ENCODE results near the gene ZNF444. TPM values are rescaled to one million over a fixed set of nuclear protein-coding genes. Genes with fewer than 3 reads are reported as not detected.
"Not testable (repeated sequence)": the region's sequence is repeated elsewhere in the genome, so short reads cannot be mapped to it uniquely, and the experiment has no call there.

The ZNF444 gene
- 36.4 TPM for polyA plus RNA-seq (2013, experiment 1 of 2)
- polyA plus RNA-seq (2013, experiment 2 of 2): 25.0 TPM

DNA sequence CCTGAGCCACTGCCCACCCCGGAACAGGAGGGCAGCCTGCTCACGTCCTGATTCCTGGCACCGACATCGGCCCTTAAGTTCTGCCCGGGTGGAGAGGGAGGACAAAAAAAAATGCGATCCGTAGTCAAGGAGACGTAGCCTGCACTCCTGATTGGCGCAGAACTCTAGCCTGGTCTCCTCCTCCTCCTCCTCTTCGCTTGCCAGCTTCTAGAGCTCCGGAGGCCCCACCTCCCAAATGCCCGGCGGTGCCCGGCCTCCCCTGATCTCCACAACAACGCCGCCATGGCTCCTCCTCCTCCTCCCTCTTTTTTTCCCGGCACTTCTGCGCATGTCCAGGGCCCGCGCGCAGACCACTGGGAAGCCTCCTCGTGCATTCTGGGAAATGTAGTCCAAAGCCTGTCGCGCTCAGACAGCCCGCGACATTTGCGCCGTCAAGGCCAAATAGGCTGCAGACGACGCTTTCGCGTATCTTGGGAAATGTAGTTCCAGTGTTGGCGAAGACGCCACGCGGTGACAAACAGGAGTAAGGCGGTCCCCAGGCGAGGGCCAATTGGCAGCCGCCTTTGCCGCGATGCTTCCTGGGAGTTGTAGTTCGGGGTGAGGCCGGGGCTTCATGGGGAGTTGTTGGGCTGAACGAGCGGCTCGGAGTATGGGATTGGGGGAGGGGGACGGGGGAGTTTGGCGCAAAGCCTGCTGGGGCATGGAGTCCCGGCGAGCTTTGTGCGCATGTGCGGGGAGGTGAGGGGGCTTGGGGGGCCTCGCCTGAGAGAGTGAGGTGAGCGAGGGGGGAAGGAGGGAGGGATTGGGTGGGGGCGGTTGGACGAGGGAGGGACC, at the start of gene ZNF444:
Gene ZNF444, plus strand, starts transcription at position 705 of the 834 bp plus-strand sequence. CDS start 5,625 bp downstream, outside the sequence.
- Histone ChIP-seq H3K27ac (ENCODE audit: low read depth, low read length, severe bottlenecking) (peak within 1 kb of the TSS; percentile 89), H3K36me3 (ENCODE audit: control insufficient read depth, insufficient read depth, low read length) (peaks cover 14% of the 10 kb centered on the region)
- WGBS, 2 experiments (ENCODE audit: insufficient coverage in 2 of 2): 0% methylated on average over 42 to 44 of the region's 56 CpGs

DNA sequence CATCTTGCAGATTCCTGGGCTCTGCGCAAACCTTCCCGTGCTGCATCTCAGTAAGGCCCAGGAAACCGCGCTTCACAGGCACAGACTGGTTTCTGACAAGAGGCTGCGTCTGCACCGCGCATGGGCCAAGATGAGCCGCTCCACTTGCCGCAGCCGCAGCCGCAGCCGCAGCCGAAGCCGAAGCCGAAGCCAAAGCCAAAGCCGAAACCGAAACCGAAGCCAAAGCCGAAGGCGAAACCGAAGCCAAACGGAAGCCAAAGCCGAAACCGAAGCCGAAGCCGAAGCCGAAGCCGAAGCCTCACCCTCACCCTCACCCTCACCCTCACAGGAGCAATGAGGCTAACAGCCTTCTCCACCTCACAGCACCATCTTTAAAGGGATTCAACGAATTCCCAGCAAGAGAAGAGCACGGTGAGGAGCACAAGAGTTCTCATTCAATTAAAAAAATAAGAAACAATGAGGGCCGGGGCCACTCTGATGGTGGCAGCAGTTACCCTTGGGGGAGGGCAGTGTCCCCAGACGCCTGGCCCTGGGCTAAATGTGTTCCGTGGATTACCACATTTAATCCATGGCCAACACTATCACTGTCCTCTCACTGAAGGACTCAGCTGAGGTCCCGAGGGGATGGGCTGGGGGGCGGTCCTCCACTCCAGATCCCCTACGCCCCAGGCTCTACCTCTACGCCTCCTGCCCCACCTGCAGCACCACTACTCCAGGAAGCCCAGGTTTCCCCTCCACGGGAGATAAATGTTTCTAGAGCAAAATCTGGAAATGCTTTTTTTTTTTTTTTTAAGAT, 49.1 kb upstream of the ZNF444 start:
- 92 to 96% methylated on average over 23 to 30 of the region's 38 CpGs for WGBS, 2 experiments (ENCODE audit: insufficient coverage in 2 of 2)
- H3K27ac ChIP-seq (ENCODE audit: low read depth, low read length, severe bottlenecking): no peak overlapping the region
- H3K4me3 ChIP-seq (ENCODE audit: extremely low read depth, insufficient read depth, low read length, poor library complexity, severe bottlenecking): no peak overlapping the region
- peaks cover 85% of the 10 kb centered on the region for H3K36me3 ChIP-seq (ENCODE audit: control insufficient read depth, insufficient read depth, low read length)
- no peaks in the 10 kb centered on the region for H3K4me1 ChIP-seq (ENCODE audit: control insufficient read depth, insufficient read depth, low read length, poor library complexity, severe bottlenecking)
- H3K9me3 ChIP-seq (ENCODE audit: control insufficient read depth, low read length): peaks cover 8% of the 10 kb centered on the region

More for the DNA sequence above, at the start of gene ZNF444:
- Histone ChIP-seq H3K4me1 (ENCODE audit: control insufficient read depth, insufficient read depth, low read length, poor library complexity, severe bottlenecking) (peaks cover 3% of the 10 kb centered on the region), H3K9me3 (ENCODE audit: control insufficient read depth, low read length) (no peaks in the 10 kb centered on the region), H3K4me3 (ENCODE audit: extremely low read depth, insufficient read depth, low read length, poor library complexity, severe bottlenecking) (peak within 1 kb of the TSS; percentile 63)

DNA sequence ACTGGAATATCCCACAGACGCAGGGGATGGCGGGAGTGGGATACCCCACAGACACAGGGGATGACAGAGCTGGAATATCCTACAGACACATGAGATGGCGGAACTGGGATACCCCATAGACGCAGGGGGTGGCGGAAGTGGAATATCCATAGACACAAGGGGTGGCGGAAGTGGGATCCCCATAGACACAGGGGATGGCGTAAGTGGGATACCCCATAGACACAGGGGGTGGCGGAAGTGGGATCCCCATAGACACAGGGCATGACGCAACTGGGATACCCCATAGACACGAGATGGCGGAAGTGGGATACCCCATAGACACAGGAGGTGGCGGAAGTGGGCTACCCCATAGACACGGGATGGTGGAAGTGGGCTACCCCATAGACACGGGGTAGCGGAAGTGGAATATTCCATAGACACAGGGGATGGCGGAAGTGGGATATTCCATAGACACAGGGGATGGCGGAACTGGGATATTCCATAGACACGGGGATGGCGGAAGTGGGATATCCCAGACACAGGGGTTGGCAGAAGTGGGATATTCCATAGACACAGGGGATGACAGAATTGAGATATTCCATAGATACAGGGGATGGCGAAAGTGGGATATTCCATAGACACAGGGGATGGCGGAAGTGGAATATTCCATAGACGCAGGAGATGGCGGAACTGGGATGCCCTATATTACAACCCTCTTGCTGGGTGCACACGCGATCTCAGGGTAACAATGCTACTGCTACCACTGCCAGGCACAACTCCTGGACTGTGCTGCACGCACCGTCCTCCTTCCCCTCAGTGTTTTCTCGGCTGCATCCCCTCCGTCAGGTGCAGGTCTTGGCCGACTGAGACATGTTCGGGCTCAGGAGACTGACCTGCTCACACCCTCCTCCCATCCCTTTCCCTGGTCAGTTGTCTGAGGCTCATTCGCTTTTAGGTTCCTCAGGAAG, 48.1 kb upstream of the ZNF444 start:
- no peak overlapping the region for H3K4me3 ChIP-seq (ENCODE audit: extremely low read depth, insufficient read depth, low read length, poor library complexity, severe bottlenecking)
- H3K27ac ChIP-seq (ENCODE audit: low read depth, low read length, severe bottlenecking): no peak overlapping the region
- no peaks in the 10 kb centered on the region for H3K4me1 ChIP-seq (ENCODE audit: control insufficient read depth, insufficient read depth, low read length, poor library complexity, severe bottlenecking)
- H3K9me3 ChIP-seq (ENCODE audit: control insufficient read depth, low read length): peaks cover 8% of the 10 kb centered on the region
- WGBS, 2 experiments (ENCODE audit: insufficient coverage in 2 of 2): 96 to 98% methylated on average over 29 to 32 of the region's 32 CpGs
- peaks cover 90% of the 10 kb centered on the region for H3K36me3 ChIP-seq (ENCODE audit: control insufficient read depth, insufficient read depth, low read length)

DNA sequence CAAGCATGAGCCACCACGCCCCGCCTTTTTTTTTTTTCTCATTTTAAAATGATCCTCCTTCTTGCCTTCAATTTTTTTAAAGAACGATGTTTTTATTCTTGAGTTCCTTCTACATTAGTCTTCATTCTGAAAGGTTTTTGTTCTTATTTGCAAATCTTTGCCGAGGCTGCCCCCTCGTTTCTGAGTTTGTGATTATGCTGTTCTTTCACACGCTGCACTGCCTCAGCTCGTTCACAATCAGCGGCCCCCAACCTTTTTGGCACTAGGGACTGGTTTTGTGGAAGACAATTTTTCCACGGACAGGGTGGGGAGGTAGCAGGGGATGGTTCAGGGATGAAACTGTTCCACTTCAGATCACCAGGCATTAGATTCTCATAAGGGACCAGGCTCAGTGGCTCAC, 46.6 kb upstream of the ZNF444 start:
- no peak overlapping the region for H3K4me3 ChIP-seq (ENCODE audit: extremely low read depth, insufficient read depth, low read length, poor library complexity, severe bottlenecking)
- no peak overlapping the region for H3K27ac ChIP-seq (ENCODE audit: low read depth, low read length, severe bottlenecking)
- H3K36me3 ChIP-seq (ENCODE audit: control insufficient read depth, insufficient read depth, low read length): peaks cover 92% of the 10 kb centered on the region
- H3K9me3 ChIP-seq (ENCODE audit: control insufficient read depth, low read length): peaks cover 8% of the 10 kb centered on the region
- H3K4me1 ChIP-seq (ENCODE audit: control insufficient read depth, insufficient read depth, low read length, poor library complexity, severe bottlenecking): no peaks in the 10 kb centered on the region
- WGBS, 2 experiments (ENCODE audit: insufficient coverage in 2 of 2): 81 to 97% methylated on average over 5 to 6 of the region's 9 CpGs

DNA sequence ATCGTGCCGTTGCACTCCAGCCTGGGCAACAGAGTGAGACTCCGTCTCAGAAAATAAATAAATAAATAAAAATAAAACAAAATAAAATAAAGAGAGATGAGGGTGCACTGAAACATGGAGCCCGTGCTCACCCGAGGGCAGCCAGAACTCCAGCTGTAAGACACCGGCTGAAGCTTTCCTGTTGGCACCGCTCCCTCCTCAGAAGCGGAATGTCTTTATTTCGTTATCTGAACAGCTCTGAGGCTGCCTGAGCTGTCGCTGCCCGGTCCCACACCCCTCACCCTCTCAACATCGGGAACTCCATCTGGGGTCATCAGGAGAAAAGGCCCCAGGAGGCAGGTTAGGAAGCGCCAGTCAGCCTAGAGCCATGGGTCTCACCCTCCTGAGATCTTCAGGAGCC, 44.4 kb upstream of the ZNF444 start:
- 95 to 97% methylated on average over 6 to 10 of the region's 13 CpGs for WGBS, 2 experiments (ENCODE audit: insufficient coverage in 2 of 2)
- H3K36me3 ChIP-seq (ENCODE audit: control insufficient read depth, insufficient read depth, low read length): peaks cover 91% of the 10 kb centered on the region

DNA sequence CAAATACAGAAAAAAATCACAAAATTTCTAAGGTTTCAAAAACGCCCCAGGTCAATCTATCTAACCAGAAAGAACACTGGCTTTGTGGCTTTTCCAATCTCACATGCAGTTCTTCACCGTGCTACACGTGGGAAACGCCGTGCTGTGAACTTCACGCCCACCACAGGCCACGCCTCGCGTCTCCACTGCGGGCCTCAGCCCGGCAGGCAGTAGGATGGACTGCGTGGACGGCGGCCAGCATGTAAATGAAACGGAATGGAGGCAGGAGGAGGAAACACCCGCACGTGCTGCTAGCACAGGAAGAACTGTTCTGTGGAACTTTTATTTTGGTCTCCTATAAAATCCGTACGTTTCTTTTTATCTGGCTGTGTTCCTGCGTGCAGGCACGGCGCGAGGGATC, 43.8 kb upstream of the ZNF444 start:
- no peak overlapping the region for H3K4me3 ChIP-seq (ENCODE audit: extremely low read depth, insufficient read depth, low read length, poor library complexity, severe bottlenecking)
- H3K4me1 ChIP-seq (ENCODE audit: control insufficient read depth, insufficient read depth, low read length, poor library complexity, severe bottlenecking): no peaks in the 10 kb centered on the region
- H3K9me3 ChIP-seq (ENCODE audit: control insufficient read depth, low read length): peaks cover 8% of the 10 kb centered on the region
- WGBS, 2 experiments (ENCODE audit: insufficient coverage in 2 of 2): 97 to 98% methylated on average over 18 to 23 of the region's 23 CpGs
- H3K27ac ChIP-seq (ENCODE audit: low read depth, low read length, severe bottlenecking): no peak overlapping the region
- peaks cover 94% of the 10 kb centered on the region for H3K36me3 ChIP-seq (ENCODE audit: control insufficient read depth, insufficient read depth, low read length)

More for the DNA sequence above, 44.4 kb upstream of the ZNF444 start:
- Histone ChIP-seq H3K9me3 (ENCODE audit: control insufficient read depth, low read length) (peaks cover 8% of the 10 kb centered on the region), H3K4me1 (ENCODE audit: control insufficient read depth, insufficient read depth, low read length, poor library complexity, severe bottlenecking) (no peaks in the 10 kb centered on the region), H3K27ac (ENCODE audit: low read depth, low read length, severe bottlenecking) (no peak overlapping the region), H3K4me3 (ENCODE audit: extremely low read depth, insufficient read depth, low read length, poor library complexity, severe bottlenecking) (no peak overlapping the region)

DNA sequence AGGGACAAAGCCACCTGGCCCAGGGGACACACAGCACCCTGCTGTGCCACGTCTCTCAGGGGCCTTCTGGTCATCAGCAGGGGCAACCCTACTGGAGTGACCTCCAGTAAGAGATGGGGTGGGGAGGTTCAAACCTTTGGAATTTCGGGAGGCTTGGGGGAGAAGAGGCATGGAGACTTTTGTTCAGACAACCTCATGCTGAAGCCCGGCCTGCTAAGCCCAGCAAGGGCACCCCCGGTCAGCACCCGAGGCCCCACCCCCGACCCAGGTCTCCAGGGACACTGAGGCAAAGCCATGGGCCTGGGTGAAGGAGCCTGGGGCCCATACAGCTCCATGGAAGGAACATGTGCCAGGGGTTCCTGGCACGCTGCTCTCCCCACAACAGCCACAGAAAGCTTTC, 43.3 kb upstream of the ZNF444 start:
- Histone ChIP-seq H3K36me3 (ENCODE audit: control insufficient read depth, insufficient read depth, low read length) (peaks cover 93% of the 10 kb centered on the region), H3K4me3 (ENCODE audit: extremely low read depth, insufficient read depth, low read length, poor library complexity, severe bottlenecking) (no peak overlapping the region), H3K9me3 (ENCODE audit: control insufficient read depth, low read length) (peaks cover 8% of the 10 kb centered on the region), H3K27ac (ENCODE audit: low read depth, low read length, severe bottlenecking) (no peak overlapping the region), H3K4me1 (ENCODE audit: control insufficient read depth, insufficient read depth, low read length, poor library complexity, severe bottlenecking) (no peaks in the 10 kb centered on the region)
- 100% methylated on average over 5 to 7 of the region's 7 CpGs for WGBS, 2 experiments (ENCODE audit: insufficient coverage in 2 of 2)

DNA sequence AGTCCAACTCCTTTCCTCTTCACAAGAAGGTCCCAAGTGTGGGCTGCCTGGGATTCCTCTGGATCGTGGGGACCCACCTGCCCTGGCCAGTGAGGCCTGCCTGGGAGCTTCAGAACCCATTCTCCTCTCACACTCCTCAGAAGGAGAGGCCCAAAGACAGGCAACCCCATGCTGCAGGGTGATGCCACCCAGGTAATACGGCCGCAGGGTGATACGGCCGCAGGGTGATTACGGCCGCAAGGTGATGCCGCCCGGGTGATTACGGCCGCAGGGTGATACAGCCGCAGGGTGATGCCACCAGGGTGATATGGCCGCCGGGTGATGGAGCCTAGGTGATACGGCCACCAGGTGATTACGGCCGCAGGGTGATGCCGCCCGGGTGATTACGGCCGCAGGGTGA, 42.9 kb upstream of the ZNF444 start:
- not testable (repeated sequence) for H3K9me3 ChIP-seq (ENCODE audit: control insufficient read depth, low read length); H3K4me3 ChIP-seq (ENCODE audit: extremely low read depth, insufficient read depth, low read length, poor library complexity, severe bottlenecking); H3K27ac ChIP-seq (ENCODE audit: low read depth, low read length, severe bottlenecking); H3K4me1 ChIP-seq (ENCODE audit: control insufficient read depth, insufficient read depth, low read length, poor library complexity, severe bottlenecking)
- WGBS, 2 experiments (ENCODE audit: insufficient coverage in 2 of 2): 99% methylated on average over 16 to 21 of the region's 21 CpGs
- H3K36me3 ChIP-seq (ENCODE audit: control insufficient read depth, insufficient read depth, low read length): peaks cover 93% of the 10 kb centered on the region

DNA sequence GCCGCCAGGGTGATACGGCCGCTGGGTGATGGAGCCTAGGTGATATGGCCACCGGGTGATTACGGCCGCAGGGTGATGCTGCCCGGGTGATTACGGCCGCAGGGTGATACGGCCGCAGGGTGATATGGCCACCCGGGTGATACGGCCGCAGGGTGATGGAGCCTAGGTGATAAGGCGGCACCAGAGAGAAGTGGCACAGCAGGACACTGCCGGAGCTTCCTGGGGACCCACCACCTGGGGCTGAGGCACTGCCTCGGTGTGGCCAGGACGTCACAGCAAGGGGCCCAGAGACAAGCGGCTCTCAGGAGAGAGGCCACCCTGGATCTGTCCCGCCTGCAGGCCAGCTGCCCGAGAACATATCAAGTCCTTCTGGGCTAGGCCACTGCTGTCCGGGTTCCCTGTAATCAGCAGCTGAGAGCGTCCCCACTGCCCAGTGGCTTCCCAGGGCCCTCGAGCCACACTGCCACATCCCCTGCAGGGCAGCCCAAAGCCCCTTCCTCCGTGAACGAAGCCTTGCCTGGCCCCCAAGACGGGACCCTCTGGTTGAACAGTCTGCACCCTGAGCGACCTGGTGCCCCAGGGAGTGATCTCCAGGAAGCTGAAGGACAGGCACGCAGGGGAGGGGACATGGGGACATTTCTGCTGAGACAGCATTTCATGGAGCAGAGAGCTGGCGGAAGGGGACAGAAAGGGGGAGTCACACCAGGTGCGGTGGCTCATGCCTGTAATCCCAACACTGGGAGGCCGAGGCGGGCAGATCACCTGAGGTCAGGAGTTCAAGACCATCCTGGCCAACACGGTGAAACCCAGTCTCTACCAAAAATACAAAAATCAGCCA, 42.1 kb upstream of the ZNF444 start:
- WGBS, 2 experiments (ENCODE audit: insufficient coverage in 2 of 2): 93 to 95% methylated on average over 31 to 33 of the region's 34 CpGs
- Histone ChIP-seq H3K27ac (ENCODE audit: low read depth, low read length, severe bottlenecking) (no peak overlapping the region), H3K36me3 (ENCODE audit: control insufficient read depth, insufficient read depth, low read length) (peaks cover 87% of the 10 kb centered on the region), H3K4me1 (ENCODE audit: control insufficient read depth, insufficient read depth, low read length, poor library complexity, severe bottlenecking) (no peaks in the 10 kb centered on the region), H3K4me3 (ENCODE audit: extremely low read depth, insufficient read depth, low read length, poor library complexity, severe bottlenecking) (no peak overlapping the region), H3K9me3 (ENCODE audit: control insufficient read depth, low read length) (peaks cover 3% of the 10 kb centered on the region)
